Measurements from ENCODE around the gene CASKIN2. TPM values are rescaled to one million over a fixed set of nuclear protein-coding genes. Genes with fewer than 3 reads are reported as not detected.

The CASKIN2 gene
- total RNA-seq, 4 donors from 2014 or later = 13.7 to 46.0 (median 15.6) TPM

GRCh38 chr17:75557075-75557851 lies 41.9 kb upstream of the CASKIN2 start:
- ATAC-seq = no peak
- WGBS, 2 donors (ENCODE audit: low coverage in 1 of 2) = 50 to 56% methylated on average over 1 to 8 of the region's 15 CpGs

GRCh38 chr17:75555679-75556153 lies 40.4 kb upstream of the CASKIN2 start:
- WGBS, 2 donors (ENCODE audit: low coverage in 1 of 2) = 94% methylated on average over 10 of the region's 21 CpGs; no CpG with 5 or more reads in 1 of the 2 donors
- TF ChIP-seq POLR2AphosphoS5 (IDR thresholded peaks at IDR 0.05) (no peak), POLR2A (IDR thresholded peaks at IDR 0.05) (no peak), EP300 (IDR thresholded peaks at IDR 0.05) (no peak)
- TF ChIP-seq, protein P1, sequence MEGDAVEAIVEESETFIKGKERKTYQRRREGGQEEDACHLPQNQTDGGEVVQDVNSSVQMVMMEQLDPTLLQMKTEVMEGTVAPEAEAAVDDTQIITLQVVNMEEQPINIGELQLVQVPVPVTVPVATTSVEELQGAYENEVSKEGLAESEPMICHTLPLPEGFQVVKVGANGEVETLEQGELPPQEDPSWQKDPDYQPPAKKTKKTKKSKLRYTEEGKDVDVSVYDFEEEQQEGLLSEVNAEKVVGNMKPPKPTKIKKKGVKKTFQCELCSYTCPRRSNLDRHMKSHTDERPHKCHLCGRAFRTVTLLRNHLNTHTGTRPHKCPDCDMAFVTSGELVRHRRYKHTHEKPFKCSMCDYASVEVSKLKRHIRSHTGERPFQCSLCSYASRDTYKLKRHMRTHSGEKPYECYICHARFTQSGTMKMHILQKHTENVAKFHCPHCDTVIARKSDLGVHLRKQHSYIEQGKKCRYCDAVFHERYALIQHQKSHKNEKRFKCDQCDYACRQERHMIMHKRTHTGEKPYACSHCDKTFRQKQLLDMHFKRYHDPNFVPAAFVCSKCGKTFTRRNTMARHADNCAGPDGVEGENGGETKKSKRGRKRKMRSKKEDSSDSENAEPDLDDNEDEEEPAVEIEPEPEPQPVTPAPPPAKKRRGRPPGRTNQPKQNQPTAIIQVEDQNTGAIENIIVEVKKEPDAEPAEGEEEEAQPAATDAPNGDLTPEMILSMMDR (IDR thresholded peaks at IDR 0.05) = no peak
- no peaks in the 10 kb centered on the region for H3K27me3 ChIP-seq
- H3K36me3 ChIP-seq = no peaks in the 10 kb centered on the region
- no peaks in the 10 kb centered on the region for H3K9me3 ChIP-seq
- H3K27ac ChIP-seq = no peak overlapping the region
- H3K4me3 ChIP-seq = no peak overlapping the region
- ATAC-seq = no peak
- peaks cover 0 to 12% (median 0%) of the 10 kb centered on the region in 3 donors for H3K4me1 ChIP-seq

More at GRCh38 chr17:75557075-75557851, 41.9 kb upstream of the CASKIN2 start:
- Histone ChIP-seq H3K27me3 (no peaks in the 10 kb centered on the region), H3K4me3 (no peak overlapping the region), H3K36me3 (no peaks in the 10 kb centered on the region), H3K4me1 (peaks cover 0 to 12% (median 0%) of the 10 kb centered on the region in 3 donors), H3K9me3 (no peaks in the 10 kb centered on the region), H3K27ac (no peak overlapping the region)
- TF ChIP-seq POLR2A (IDR thresholded peaks at IDR 0.05) = no peak
- TF ChIP-seq, protein P1 (IDR thresholded peaks at IDR 0.05) = no peak
- no peak for TF ChIP-seq EP300 (IDR thresholded peaks at IDR 0.05)
- no peak for TF ChIP-seq POLR2AphosphoS5 (IDR thresholded peaks at IDR 0.05)

- Histone ChIP-seq H3K4me1 (peaks cover 0 to 12% (median 0%) of the 10 kb centered on the region in 3 donors), H3K4me3 (no peak overlapping the region), H3K27me3 (no peaks in the 10 kb centered on the region), H3K27ac (no peak overlapping the region), H3K9me3 (no peaks in the 10 kb centered on the region), H3K36me3 (no peaks in the 10 kb centered on the region)
- WGBS, 2 donors (ENCODE audit: low coverage in 1 of 2) = 75 to 95% methylated on average over 3 to 8 of the region's 8 CpGs
- TF ChIP-seq EP300 (IDR thresholded peaks at IDR 0.05) = no peak
- no peak for TF ChIP-seq POLR2A (IDR thresholded peaks at IDR 0.05)
- TF ChIP-seq, protein P1 (IDR thresholded peaks at IDR 0.05) = no peak
- no peak for TF ChIP-seq POLR2AphosphoS5 (IDR thresholded peaks at IDR 0.05)
- no peak for ATAC-seq
Observed at GRCh38 chr17:75553295-75554110, 38.2 kb upstream of the CASKIN2 start.

DNA sequence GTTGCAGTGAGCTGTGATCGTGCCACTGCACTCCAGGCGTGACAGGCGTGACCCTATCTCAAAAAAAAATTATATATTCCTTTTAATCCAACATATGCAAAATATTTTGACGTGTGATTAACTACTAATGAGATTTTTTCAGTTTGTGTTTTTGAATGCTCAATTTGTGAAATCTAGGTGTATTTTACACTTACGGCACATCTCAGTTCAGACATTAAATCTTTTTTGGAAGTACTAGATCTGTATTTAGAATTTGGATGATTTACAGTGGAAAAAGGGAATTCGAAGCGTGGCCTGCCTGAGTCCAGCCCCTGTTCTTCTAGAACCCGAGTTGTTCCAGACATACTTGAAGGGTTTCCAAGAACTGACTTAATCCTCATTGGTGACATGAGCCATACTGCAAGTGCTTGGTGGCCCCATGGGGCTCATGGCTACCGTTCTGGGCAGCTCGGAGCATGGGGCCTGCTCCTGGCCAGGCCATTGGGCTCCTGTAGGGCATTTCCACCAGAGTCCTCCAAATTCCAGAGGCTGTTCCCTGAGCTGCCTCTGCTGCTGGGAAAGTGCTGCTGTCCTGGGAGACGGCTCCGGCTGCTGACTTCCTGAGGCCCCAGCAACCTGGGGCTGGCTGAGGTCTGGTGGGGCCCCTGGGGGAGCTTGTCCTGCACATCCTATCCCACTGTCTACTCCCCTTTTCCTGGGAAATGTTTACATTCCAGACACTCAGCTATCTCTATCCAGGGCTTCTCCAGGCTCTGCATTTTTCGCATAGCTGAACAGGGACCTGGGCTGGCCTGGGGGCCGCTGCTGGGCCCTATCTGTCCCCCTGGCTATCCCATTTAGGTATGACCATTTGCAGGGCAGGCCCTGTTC lies 37.3 kb upstream of the CASKIN2 start:
- no peak for TF ChIP-seq POLR2A (IDR thresholded peaks at IDR 0.05)
- no peak for TF ChIP-seq EP300 (IDR thresholded peaks at IDR 0.05)
- TF ChIP-seq POLR2AphosphoS5 (IDR thresholded peaks at IDR 0.05) = no peak
- TF ChIP-seq, protein P1 (IDR thresholded peaks at IDR 0.05) = no peak
- Histone ChIP-seq H3K4me3 (no peak overlapping the region), H3K27ac (no peak overlapping the region), H3K4me1 (peaks cover 0 to 12% (median 0%) of the 10 kb centered on the region in 3 donors), H3K9me3 (no peaks in the 10 kb centered on the region), H3K36me3 (no peaks in the 10 kb centered on the region), H3K27me3 (no peaks in the 10 kb centered on the region)
- WGBS, 2 donors (ENCODE audit: low coverage in 1 of 2) = 79 to 84% methylated on average over 8 to 9 of the region's 14 CpGs
- peak; percentile 8 for ATAC-seq
